Right cardiac atrium (tissue), 5 donors: Measurements from ENCODE around the gene LGI4. TPM values are rescaled to one million over a fixed set of nuclear protein-coding genes. Genes with fewer than 3 reads are reported as not detected.

Experiments used
- ATAC-seq, 2 donors: fragments of 200-7000 bp; cut with Tn5 transposase; one replicate each; pipeline versions ENCODE4 v1.8.0 to v1.9.1; 2020; ENCODE audit warnings: moderate library complexity in 2 of 2, mild to moderate bottlenecking in 1 of 2
- DNase-seq, 3 donors: peaks; one replicate each; pipeline ENCODE4 v3.0.0-alpha.2; 2020
- H3K27ac ChIP-seq: one replicate; pipeline ENCODE4 v1.5.1; 2013; ENCODE audit warnings: mild to moderate bottlenecking, low read length, control low read depth, moderate library complexity
- H3K27me3 ChIP-seq: one replicate; pipeline ENCODE4 v1.6.1; 2013; ENCODE audit not compliant: control insufficient read depth, insufficient read depth
- H3K4me1 ChIP-seq: one replicate; pipeline ENCODE4 v1.6.1; 2013; ENCODE audit warnings: low read length; ENCODE audit not compliant: control insufficient read depth, insufficient read depth
- H3K4me3 ChIP-seq: one replicate; pipeline ENCODE4 v1.5.1; 2013; ENCODE audit warnings: low read length, control low read depth
- H3K9me3 ChIP-seq: one replicate; pipeline ENCODE4 v1.6.1; 2013; ENCODE audit warnings: low read length; ENCODE audit not compliant: control insufficient read depth
- WGBS: extraction: QIAGEN DNeasy Blood & Tissue Kit; methylation state at CpG from one replicate; pipeline ENCODE4 v1.1.7; 2013; 5-methylcytosine and 5-hydroxymethylcytosine counted together
- intact Hi-C, 4 donors: fragments of 100-400 bp; cut with DNase I; formaldehyde crosslinking; loops; one replicate each; pipeline versions ENCODE4 v1.11.0 to v1.14.0; 2022 to 2023
- polyA plus RNA-seq: library from polyadenylated mRNA; stranded (reverse); fragments of 200-250 nt; gene quantifications from one replicate; pipeline ENCODE4 v1.2.3, GENCODE V29; 2013
- total RNA-seq, 4 donors: library from RNA; stranded (reverse); fragmentation: NEBNext Ultra II Directional; extraction: Animal tissue kit (Norgen Biotek cat#: 25700); gene quantifications; one replicate each; pipeline ENCODE4 v1.2.1, GENCODE V29; 2021
- donor health status: healthy with polysubstance abuse.
- donor health status: DM: no; HTN: yes; CAD: no.
- donor health status: DM: no; HTN: no; CAD: no.
- donor health status: DM: no; HTN: yes; CAD: no; lungs with severe emphysema.
- donor health status: DM: yes; HTN: yes; CAD: no.

Gene LGI4
- total and polyA plus RNA-seq, 5 donors, result 25.0 to 40.9 (median 35.6) TPM

DNA sequence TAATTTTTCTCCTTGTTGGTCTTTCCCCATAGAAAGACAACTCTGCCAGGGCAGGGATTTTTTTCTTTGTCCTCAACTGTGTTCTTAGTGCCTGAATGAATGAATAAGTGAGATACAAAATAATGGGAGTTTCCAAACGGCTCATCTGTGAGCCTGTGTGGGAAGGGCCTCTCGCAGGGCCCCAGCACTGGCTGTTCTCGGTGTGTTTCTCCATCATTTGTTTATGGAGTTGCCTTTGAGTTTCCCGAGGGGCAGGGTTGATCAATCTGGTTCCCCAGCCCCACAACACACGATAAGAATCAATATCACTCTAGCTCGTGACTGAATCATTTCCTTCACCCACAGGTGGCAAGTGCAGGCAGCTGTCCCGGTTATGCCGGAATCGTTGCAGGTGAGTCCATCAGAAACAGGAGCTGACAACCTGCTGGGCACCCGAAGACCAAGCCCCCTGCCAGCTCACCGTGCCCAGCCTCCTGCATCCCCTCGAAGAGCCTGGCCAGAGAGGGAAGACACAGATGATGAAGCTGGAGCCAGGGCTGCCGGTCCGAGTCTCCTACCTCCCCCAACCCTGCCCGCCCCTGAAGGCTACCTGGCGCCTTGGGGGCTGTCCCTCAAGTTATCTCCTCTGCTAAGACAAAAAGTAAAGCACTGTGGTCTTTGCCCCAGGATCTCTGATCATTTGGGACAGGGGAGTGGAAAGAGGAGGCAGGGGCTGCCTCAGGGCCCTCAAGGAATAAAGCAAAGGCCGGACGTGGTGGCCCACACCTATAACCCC, 34.5 kb upstream of the LGI4 start:
- H3K27ac ChIP-seq, result no peak overlapping the region
- H3K4me3 ChIP-seq, result no peak overlapping the region
- intact Hi-C loops, result no loop called here
- no peaks in the 10 kb centered on the region for H3K27me3 ChIP-seq
- ATAC-seq (no peak), DNase-seq (no peak)
- H3K4me1 ChIP-seq, result no peaks in the 10 kb centered on the region
- H3K9me3 ChIP-seq, result peaks cover 2% of the 10 kb centered on the region
- WGBS, result 82% methylated on average over 18 of the region's 18 CpGs

DNA sequence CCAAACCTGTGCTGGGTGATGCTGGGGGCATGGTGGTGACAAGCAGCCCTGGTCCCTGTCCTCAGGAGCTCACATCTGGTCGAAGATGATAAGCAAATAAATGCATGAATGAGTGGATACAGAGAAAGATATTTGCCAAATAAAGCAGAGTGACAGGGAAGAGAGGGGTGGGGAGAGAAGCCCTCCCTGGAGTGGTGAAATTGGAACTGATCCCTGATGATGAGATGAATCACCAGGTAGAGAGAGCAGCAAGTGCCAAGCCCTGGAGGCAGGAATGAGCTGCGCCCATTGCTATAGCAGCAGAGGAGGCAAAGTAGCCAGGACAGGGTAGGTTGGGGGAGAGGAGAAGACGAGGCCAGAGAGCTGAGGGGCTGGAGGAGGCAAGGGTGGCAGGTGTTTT, 33.3 kb upstream of the LGI4 start:
- ATAC-seq, result no peak
- H3K27ac ChIP-seq, result no peak overlapping the region
- H3K4me3 ChIP-seq, result no peak overlapping the region
- intact Hi-C loops, result no loop called here
- WGBS, result 77% methylated on average over 3 of the region's 3 CpGs
- no peak for DNase-seq
- no peaks in the 10 kb centered on the region for H3K27me3 ChIP-seq
- peaks cover 2% of the 10 kb centered on the region for H3K9me3 ChIP-seq
- H3K4me1 ChIP-seq, result no peaks in the 10 kb centered on the region

DNA sequence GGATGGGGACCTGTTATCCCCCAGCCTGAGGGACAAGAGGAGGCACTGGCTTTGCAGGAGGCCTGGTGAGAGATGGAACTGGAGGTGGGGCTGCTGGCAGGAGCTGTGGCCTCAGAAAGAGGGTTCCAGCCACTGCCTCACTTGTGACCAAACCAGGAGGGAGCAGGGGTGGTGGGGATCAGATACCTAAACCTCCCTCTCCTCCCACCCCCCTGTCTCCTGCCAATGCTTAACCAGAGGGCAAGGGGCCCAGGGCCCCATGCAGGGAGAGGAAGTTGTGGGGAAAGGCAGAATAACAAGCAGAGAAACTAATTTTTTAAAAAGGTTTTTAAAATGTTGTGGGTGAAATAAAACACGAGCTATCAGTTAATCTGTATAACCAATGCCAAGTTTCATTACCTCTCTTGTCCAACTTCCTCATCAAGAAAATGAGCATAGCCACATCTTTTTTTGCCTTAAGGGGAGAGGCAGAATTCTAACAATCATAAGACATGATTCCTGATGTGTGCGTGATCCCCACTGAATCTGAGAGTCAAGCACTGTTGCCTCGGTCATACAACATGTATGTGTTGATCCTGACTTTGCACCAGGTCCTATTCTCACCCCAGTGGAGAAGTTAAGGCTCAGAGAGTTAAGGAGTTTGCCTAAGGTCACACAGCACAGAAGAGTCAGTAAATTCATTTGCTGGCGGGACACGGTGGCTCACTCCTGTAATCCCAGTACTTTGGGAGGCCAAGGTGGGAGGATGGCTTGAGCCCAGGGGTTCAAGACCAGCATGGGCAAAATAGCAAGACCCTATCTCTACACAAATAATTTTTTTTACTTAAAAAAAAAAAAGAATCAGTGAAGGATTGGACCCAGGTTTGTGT, 32.6 kb upstream of the LGI4 start:
- DNase-seq, result no peak
- no peaks in the 10 kb centered on the region for H3K4me1 ChIP-seq
- H3K9me3 ChIP-seq, result peaks cover 2% of the 10 kb centered on the region
- intact Hi-C loops, result no loop called here
- no peak for ATAC-seq
- H3K4me3 ChIP-seq, result no peak overlapping the region
- no peak overlapping the region for H3K27ac ChIP-seq
- no peaks in the 10 kb centered on the region for H3K27me3 ChIP-seq
- WGBS, result 81% methylated on average over 5 of the region's 5 CpGs

DNA sequence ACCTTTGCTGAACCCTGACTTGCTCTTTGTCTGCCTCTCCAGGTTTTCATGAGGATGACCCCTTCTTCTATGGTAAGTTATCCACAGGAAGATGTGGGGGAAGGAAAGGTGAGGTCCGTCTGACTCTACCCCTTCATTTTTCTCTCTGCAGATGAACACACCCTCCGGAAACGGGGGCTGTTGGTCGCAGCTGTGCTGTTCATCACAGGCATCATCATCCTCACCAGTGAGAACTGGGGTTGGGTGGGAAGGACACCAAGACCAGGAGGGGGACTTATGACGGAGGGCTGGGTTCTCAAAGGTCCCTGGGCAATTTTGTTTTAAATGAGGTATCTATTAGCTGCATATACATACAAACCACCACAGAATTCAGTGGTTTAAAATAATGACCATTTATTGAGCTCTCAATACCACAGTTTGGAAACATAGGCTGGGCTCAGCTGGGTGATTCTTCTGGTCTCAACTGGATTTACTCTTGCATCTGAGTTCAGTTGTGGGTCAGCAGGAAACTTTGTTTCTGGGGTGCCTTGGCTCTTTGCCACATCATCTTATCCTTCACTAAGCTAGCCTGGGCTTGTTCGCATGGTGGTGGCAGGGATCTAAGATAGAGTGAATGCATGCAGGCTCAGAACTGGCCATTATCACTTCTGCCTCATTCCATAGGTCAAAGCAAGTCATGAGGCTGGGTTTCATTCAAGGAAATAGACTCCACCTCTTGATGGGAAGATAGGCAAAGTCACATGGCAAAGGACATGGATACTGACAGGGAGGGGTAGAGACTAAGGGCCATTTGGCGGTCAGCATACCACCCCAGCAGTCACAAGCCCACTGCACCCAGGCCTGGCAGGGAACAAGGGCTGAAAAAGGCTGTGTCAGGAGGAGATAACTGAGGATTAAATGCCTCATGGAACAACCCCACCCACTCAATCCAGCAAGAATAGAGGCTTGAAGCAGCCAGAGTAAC, 31.5 kb upstream of the LGI4 start:
- DNase-seq (no peak), ATAC-seq (no peak)
- H3K9me3 ChIP-seq, result peaks cover 3% of the 10 kb centered on the region
- H3K27ac ChIP-seq, result no peak overlapping the region
- no peaks in the 10 kb centered on the region for H3K4me1 ChIP-seq
- H3K4me3 ChIP-seq, result no peak overlapping the region
- 94% methylated on average over 7 of the region's 7 CpGs for WGBS
- no peaks in the 10 kb centered on the region for H3K27me3 ChIP-seq
- intact Hi-C loops, result no loop called here

- intact Hi-C loops, result no loop called here
- no peak overlapping the region for H3K27ac ChIP-seq
- no peak for DNase-seq
- no peak overlapping the region for H3K4me3 ChIP-seq
- 56% methylated on average over 5 of the region's 5 CpGs for WGBS
- no peaks in the 10 kb centered on the region for H3K4me1 ChIP-seq
- no peaks in the 10 kb centered on the region for H3K27me3 ChIP-seq
- H3K9me3 ChIP-seq, result peaks cover 3% of the 10 kb centered on the region
- no peak for ATAC-seq
Observed at GRCh38 chr19:35165200-35166058, 30.6 kb upstream of the LGI4 start.

- H3K27me3 ChIP-seq, result no peaks in the 10 kb centered on the region
- DNase-seq (no peak), ATAC-seq (no peak)
- no peaks in the 10 kb centered on the region for H3K4me1 ChIP-seq
- H3K9me3 ChIP-seq, result peaks cover 3% of the 10 kb centered on the region
- no peak overlapping the region for H3K27ac ChIP-seq
- 42% methylated on average over 2 of the region's 2 CpGs for WGBS
- intact Hi-C loops, result no loop called here
- H3K4me3 ChIP-seq, result no peak overlapping the region
Observed at GRCh38 chr19:35164418-35164817, 29.6 kb upstream of the LGI4 start.

DNA sequence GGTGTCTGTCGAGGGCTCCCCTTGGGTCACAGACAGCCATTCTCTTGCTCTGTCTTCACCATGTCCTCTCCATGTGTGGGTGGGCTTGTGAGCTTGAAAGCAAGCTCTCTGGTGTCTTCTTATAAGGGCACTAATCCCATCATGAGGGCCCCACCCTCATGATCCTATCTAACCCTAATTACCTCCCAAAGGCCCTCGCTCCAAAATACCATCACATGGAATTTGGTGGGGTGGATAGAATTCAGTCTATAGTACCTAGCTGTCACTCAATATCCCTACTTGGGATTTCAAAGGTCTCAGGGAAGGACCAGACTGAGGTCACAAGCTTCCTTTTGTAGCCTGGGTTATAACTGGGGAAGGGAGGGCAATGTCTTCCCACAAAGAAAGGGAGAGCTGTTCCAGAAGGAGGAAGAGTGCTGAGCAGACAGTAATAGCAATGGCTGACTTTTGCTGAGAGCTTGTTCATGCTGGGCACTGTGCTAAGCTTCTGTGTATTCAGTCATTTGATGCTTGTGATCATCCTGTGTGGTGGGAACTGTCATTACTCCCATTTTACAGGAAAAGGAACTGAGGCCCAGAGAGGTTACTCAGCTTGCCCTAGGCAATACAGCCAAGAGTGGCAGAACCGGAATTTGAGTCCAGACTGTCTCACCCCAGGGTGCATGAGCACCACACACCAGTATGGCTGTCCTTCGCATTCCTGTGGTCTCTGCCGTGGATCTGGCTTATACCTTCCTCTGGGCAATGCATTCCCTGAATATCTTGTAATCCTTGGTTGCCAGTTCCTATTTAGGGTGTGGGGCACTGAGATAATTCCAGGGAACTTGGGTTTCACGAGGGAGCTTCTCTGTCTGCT, 27.8 kb upstream of the LGI4 start:
- ATAC-seq, result no peak
- whole genome bisulfite sequencing, result 78% methylated on average over 6 of the region's 6 CpGs

DNA sequence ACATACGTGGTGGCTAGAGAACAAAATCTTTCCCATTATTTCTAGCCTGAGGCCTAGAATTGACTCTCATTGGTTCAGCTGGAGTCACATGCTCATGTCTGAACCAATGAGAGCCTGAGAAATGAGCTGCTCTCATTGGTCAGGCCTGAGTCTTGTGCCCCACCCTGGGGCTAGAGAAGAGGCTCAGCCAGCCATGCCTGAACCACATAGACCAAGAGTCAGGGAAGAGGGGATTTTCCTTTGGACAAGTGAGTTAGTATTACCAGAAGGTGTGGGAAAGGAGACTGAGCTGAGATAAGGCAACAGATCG, 26.5 kb upstream of the LGI4 start:
- Histone ChIP-seq H3K4me1 (no peaks in the 10 kb centered on the region), H3K4me3 (no peak overlapping the region), H3K9me3 (peaks cover 1% of the 10 kb centered on the region), H3K27me3 (no peaks in the 10 kb centered on the region), H3K27ac (no peak overlapping the region)
- ATAC-seq (no peak), DNase-seq (no peak)
- 94% methylated on average over 2 of the region's 2 CpGs for WGBS
- intact Hi-C loops, result no loop called here

More for the DNA sequence above, 27.8 kb upstream of the LGI4 start:
- Histone ChIP-seq H3K4me3 (no peak overlapping the region), H3K27ac (no peak overlapping the region), H3K4me1 (no peaks in the 10 kb centered on the region), H3K9me3 (peaks cover 3% of the 10 kb centered on the region), H3K27me3 (no peaks in the 10 kb centered on the region)
- DNase-seq, result no peak
- intact Hi-C loops, result no loop called here

DNA sequence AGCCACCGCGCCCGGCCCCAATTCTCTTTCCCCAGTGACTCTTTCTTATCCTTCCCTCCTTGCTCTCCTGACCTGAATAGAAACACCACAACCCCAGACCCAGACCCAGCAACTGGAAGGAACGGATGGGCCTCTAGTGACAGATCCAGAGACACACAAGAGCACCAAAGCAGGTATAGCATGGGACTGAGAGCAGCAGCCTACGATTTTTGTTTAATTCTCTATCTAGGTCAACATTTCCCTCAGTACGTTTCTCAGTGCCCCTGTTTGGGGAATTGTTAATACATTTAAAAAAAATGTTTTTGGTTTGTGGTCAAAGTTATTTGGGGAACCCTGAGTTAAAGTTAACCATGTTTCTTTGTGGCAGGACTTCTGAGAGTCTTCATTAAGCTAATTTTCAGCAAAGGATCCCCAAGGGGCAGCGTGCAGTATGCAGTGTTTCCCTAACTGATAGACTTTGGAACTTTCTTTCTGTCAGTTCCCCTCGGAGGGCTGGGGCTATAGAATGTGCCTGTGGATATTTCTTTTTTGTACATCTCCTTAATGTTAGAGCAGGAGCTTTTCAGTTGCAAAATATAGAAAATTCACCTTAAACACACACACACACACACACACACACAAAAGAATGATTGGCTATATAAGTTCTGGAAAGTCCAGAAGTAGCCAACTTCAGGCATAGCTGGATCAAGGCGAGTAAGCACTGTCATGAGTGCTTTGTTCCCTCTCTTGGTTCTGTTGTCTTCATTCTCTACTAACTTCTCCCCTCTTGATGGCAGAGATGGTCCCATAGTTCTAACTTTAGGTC, 26.0 kb upstream of the LGI4 start:
- no peak for DNase-seq
- Histone ChIP-seq H3K4me3 (no peak overlapping the region), H3K27ac (no peak overlapping the region), H3K4me1 (no peaks in the 10 kb centered on the region), H3K9me3 (peaks cover 1% of the 10 kb centered on the region), H3K27me3 (no peaks in the 10 kb centered on the region)
- ATAC-seq, result no peak
- intact Hi-C loops, result no loop called here
- WGBS, result 92% methylated on average over 9 of the region's 9 CpGs
